ENCODE data around the gene ATP11A.

- TF ChIP-seq, protein P1, sequence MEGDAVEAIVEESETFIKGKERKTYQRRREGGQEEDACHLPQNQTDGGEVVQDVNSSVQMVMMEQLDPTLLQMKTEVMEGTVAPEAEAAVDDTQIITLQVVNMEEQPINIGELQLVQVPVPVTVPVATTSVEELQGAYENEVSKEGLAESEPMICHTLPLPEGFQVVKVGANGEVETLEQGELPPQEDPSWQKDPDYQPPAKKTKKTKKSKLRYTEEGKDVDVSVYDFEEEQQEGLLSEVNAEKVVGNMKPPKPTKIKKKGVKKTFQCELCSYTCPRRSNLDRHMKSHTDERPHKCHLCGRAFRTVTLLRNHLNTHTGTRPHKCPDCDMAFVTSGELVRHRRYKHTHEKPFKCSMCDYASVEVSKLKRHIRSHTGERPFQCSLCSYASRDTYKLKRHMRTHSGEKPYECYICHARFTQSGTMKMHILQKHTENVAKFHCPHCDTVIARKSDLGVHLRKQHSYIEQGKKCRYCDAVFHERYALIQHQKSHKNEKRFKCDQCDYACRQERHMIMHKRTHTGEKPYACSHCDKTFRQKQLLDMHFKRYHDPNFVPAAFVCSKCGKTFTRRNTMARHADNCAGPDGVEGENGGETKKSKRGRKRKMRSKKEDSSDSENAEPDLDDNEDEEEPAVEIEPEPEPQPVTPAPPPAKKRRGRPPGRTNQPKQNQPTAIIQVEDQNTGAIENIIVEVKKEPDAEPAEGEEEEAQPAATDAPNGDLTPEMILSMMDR (IDR thresholded peaks at IDR 0.05), result no peak
- no peak for TF ChIP-seq POLR2A (IDR thresholded peaks at IDR 0.05)
Observed at GRCh38 chr13:112900691-112901091, 210.9 kb downstream of the ATP11A start.
